ENCODE data around the gene UBE3C. TPM values are rescaled to one million over a fixed set of nuclear protein-coding genes. Genes with fewer than 3 reads are reported as not detected.

The UBE3C gene
- total RNA-seq, 4 donors from 2014 or later = 50.3 to 75.0 (median 64.0) TPM

DNA sequence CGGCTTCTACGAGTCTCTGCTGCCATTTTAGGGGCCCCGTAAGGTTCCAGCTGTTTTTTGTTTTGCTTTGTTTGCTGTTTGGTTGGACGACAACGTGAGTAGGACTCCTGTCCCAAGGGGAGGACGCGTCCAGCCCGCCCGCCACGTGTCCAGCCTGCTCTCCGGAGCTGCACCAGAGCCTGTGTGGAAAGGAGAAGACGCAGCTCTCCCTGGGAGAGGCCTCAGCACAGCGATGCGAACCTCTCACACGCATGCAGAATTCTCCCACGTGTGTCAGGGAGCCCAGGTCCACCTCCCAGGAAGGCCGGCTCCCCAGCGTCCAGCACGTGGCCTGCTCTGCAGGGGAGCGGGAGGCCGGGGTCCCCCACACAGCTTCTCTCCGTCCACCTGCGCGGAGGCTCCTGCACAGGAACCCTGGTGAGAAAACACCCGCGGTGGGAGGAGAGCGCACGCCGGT lies 161.7 kb downstream of the UBE3C start:
- Histone ChIP-seq H3K36me3 (no peaks in the 10 kb centered on the region), H3K27ac (no peak overlapping the region), H3K4me3 (replicated peaks in 1 of 3) (no peak overlapping the region), H3K27me3 (no peaks in the 10 kb centered on the region), H3K9me3 (no peaks in the 10 kb centered on the region), H3K4me1 (no peaks in the 10 kb centered on the region)
- no peak for DNase-seq
- 83 to 88% methylated on average over 22 to 26 of the region's 29 CpGs for WGBS, 2 donors
- intact Hi-C loops (cut with DNase I) = no loop called here
- TF ChIP-seq, protein P1, sequence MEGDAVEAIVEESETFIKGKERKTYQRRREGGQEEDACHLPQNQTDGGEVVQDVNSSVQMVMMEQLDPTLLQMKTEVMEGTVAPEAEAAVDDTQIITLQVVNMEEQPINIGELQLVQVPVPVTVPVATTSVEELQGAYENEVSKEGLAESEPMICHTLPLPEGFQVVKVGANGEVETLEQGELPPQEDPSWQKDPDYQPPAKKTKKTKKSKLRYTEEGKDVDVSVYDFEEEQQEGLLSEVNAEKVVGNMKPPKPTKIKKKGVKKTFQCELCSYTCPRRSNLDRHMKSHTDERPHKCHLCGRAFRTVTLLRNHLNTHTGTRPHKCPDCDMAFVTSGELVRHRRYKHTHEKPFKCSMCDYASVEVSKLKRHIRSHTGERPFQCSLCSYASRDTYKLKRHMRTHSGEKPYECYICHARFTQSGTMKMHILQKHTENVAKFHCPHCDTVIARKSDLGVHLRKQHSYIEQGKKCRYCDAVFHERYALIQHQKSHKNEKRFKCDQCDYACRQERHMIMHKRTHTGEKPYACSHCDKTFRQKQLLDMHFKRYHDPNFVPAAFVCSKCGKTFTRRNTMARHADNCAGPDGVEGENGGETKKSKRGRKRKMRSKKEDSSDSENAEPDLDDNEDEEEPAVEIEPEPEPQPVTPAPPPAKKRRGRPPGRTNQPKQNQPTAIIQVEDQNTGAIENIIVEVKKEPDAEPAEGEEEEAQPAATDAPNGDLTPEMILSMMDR (IDR thresholded peaks at IDR 0.05) = no peak
- no peak for TF ChIP-seq POLR2A (IDR thresholded peaks at IDR 0.05)

DNA sequence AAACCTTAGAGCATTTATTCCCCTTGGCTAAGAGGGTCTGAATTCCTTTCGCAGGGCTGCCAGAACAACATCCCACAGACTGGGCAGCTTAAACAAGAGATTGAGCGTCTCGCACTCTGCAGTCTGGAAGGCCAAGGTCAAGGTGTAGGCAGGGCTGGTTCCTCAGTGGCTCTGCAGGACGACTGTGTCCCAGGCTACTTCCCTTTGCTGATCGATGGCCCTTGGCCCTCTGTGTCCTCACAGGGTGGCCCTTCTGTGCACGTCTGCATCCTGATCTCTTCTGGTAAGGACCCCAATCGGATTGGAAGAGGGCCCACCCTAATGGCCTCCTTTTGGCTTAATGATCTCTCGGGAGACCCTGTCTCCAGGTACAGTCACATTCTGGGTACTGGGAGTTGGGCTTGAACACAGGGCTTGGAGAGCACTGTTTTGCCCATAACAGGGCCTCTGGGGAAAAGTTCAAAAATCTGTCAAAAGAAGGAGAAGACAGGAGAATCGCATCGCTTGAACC lies 162.9 kb downstream of the UBE3C start:
- Histone ChIP-seq H3K36me3 (no peaks in the 10 kb centered on the region), H3K4me3 (replicated peaks in 1 of 3) (no peak overlapping the region), H3K27ac (no peak overlapping the region), H3K9me3 (no peaks in the 10 kb centered on the region), H3K4me1 (no peaks in the 10 kb centered on the region), H3K27me3 (no peaks in the 10 kb centered on the region)
- TF ChIP-seq, protein P1 (IDR thresholded peaks at IDR 0.05) = no peak
- no peak for TF ChIP-seq POLR2A (IDR thresholded peaks at IDR 0.05)
- DNase-seq = no peak
- WGBS, 2 donors = 77 to 89% methylated on average over 10 of the region's 10 CpGs
- intact Hi-C loops (cut with DNase I) = no loop called here

DNA sequence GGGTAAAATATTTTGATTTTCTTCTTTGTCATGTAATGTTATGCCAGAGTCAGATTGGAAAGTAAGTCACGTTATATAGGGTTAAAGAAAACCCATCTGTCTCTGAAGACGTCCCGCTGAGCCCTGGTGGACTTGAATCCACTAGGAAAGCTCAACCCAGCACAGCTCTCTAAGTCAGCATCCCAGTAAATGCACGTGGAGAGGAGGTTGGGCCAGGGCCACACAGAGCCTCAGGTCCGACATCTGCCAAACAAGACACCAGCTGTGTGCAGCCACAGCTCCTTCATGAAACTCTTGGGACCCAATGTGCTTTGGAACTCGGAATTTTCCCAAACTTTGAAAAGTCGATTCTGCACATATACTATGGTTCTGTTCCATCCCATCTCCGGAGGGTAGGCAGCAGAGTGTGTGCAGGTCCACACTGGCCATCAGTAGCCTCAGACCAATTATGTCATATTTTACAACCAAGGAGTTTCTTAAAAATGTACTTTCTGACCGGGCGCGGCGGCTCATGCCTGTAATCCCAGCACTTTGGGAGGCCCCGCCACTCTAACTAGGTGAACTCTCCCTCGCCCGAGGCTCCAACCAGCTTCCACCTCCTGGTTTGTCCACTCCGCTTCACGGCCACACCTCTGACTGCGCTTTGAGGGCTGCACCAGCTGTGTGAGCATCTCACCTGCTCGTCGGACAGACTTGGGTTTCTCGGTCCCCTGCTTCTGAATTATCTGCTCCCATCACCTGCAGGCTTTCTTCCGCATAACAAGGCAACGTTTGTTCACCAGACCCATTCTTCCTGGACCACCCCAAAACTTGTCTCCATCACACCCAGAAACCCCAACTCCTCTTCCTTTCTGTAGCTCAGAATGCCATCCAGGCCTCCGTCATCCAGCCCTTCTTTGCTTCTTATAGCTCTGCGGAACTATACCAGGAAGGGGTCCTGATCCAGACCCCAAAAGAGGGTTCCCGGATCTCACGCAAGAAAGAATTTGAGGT lies 168.4 kb downstream of the UBE3C start:
- no peak for DNase-seq
- TF ChIP-seq, protein P1 (IDR thresholded peaks at IDR 0.05) = no peak
- no peak for TF ChIP-seq POLR2A (IDR thresholded peaks at IDR 0.05)
- Histone ChIP-seq H3K4me1 (no peaks in the 10 kb centered on the region), H3K4me3 (replicated peaks in 1 of 3) (no peak overlapping the region), H3K27me3 (no peaks in the 10 kb centered on the region), H3K9me3 (no peaks in the 10 kb centered on the region), H3K36me3 (no peaks in the 10 kb centered on the region), H3K27ac (no peak overlapping the region)
- intact Hi-C loops (cut with DNase I) = no loop called here
- WGBS, 2 donors = 85 to 89% methylated on average over 27 of the region's 27 CpGs

DNA sequence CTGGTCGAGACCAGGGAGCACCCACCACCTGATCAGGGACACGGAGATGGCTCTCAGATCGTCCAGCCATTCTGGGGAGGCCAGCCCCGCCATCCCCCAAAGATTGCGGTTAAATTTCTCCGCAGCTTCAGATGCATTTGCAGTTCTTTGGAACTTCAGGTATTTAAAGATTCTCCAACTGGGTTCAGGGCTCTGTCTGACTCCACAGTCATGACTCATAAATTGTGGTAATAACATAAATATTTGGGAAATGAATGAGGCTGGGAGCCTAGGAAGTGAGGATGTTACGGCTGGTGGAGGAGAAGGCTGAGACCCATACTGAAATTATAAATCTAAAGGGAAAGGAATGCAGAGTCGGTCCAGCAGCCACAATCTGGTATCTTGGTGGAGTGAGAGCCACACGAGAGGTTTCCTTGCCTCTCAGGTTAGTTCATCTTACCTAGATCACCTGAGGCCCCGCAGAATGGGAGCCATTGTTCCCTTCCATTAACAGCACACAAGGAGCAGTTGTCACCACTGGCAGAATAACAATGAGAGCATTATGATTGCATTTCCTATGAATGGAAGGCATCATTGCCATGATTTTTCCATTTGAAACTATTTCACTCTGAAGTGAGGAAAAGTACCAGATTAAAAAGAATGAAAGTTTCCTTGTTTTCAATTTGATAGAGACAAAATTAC lies 171.4 kb downstream of the UBE3C start:
- no peak for DNase-seq
- no peaks in the 10 kb centered on the region for H3K4me1 ChIP-seq
- H3K27me3 ChIP-seq = no peaks in the 10 kb centered on the region
- no peak for TF ChIP-seq POLR2A (IDR thresholded peaks at IDR 0.05)
- TF ChIP-seq, protein P1 (IDR thresholded peaks at IDR 0.05) = no peak
- H3K9me3 ChIP-seq = no peaks in the 10 kb centered on the region
- no peak overlapping the region for H3K4me3 ChIP-seq (replicated peaks in 1 of 3)
- WGBS, 2 donors = 69 to 79% methylated on average over 10 of the region's 10 CpGs
- intact Hi-C loops (cut with DNase I) = no loop called here
- H3K27ac ChIP-seq = no peak overlapping the region
- no peaks in the 10 kb centered on the region for H3K36me3 ChIP-seq
